NCI-H1105 treated with DMSO at 0.1 percent for 48 hours (cell line): Measurements from ENCODE around the gene GPSM1.

Experiments used
- DNase-seq: peaks from one replicate; lab custom pipeline; 2025; lab: John Stamatoyannopoulos, UW

GPSM1 gene

GRCh38 chr9:136290508-136291000, 36.8 kb upstream of the GPSM1 start:
- DNase-seq: no peak

GRCh38 chr9:136291306-136292025, 35.9 kb upstream of the GPSM1 start:
- no peak for DNase-seq

GRCh38 chr9:136292026-136292538, 35.3 kb upstream of the GPSM1 start:
- DNase-seq: no peak

- DNase-seq: no peak
Measured at GRCh38 chr9:136292591-136293448, 34.5 kb upstream of the GPSM1 start.

GRCh38 chr9:136293476-136294077, 33.8 kb upstream of the GPSM1 start:
- DNase-seq: no peak

- DNase-seq: no peak
Measured at GRCh38 chr9:136294437-136294836, 32.9 kb upstream of the GPSM1 start.

- no peak for DNase-seq
Measured at GRCh38 chr9:136295055-136295454, 32.3 kb upstream of the GPSM1 start.

GRCh38 chr9:136295542-136296433, 31.6 kb upstream of the GPSM1 start:
- no peak for DNase-seq

GRCh38 chr9:136296434-136297015, 30.8 kb upstream of the GPSM1 start:
- DNase-seq: no peak

- peak; percentile 30 for DNase-seq
Measured at GRCh38 chr9:136297016-136297691, 30.2 kb upstream of the GPSM1 start.

GRCh38 chr9:136297766-136298735, 29.3 kb upstream of the GPSM1 start:
- DNase-seq: no peak

- DNase-seq: no peak
Measured at GRCh38 chr9:136299116-136299515, 28.2 kb upstream of the GPSM1 start.

GRCh38 chr9:136299541-136299940, 27.8 kb upstream of the GPSM1 start:
- DNase-seq: no peak

GRCh38 chr9:136300016-136300545, 27.3 kb upstream of the GPSM1 start:
- no peak for DNase-seq

GRCh38 chr9:136300866-136301265, 26.5 kb upstream of the GPSM1 start:
- DNase-seq: no peak

GRCh38 chr9:136302527-136302926, 24.8 kb upstream of the GPSM1 start:
- DNase-seq: no peak

GRCh38 chr9:136303066-136303824, 24.1 kb upstream of the GPSM1 start:
- no peak for DNase-seq

- no peak for DNase-seq
Measured at GRCh38 chr9:136303825-136304416, 23.4 kb upstream of the GPSM1 start, which contains the start of gene CCDC187. Gene CCDC187, minus strand, starts transcription at chr9:136304094. Its CDS starts 264 bp downstream, at chr9:136303830.
